SK-N-SH treated with all-trans-retinoic acid at 6 μM for 48 hours (cell line): ENCODE measurements around the gene ZNF286A.
"Not testable (repeated sequence)": the region's sequence is repeated elsewhere in the genome, so short reads cannot be mapped to it uniquely, and the experiment has no call there.

ENCODE experiments used
- ATAC-seq: fragments of 200-7000 bp; cut with Tn5 transposase; 3 replicates; pipeline ENCODE4 v1.9.1; 2020; ENCODE audit warnings: mild to moderate bottlenecking, moderate library complexity
- CSRNP3 ChIP-seq: fragments of 250-450 bp; sonication (Bioruptor Pico); IDR thresholded peaks from 2 replicates; pipeline ENCODE4 v1.5.1; 2021; ENCODE audit warnings: mild to moderate bottlenecking, moderate library complexity
- GLIS3 ChIP-seq: fragments of 250-450 bp; sonication (Bioruptor Pico); IDR thresholded peaks from 2 replicates; pipeline ENCODE4 v1.5.0; 2020; ENCODE audit warnings: mild to moderate bottlenecking, moderate library complexity
- ISL1 ChIP-seq: fragments of 250-450 bp; sonication (Bioruptor Pico); IDR thresholded peaks from 2 replicates; pipeline ENCODE4 v2.1.2; 2022; ENCODE audit warnings: mild to moderate bottlenecking, moderate library complexity
- OSR1 ChIP-seq: fragments of 250-450 bp; sonication (Bioruptor Pico); IDR thresholded peaks from 2 replicates; pipeline ENCODE4 v1.8.0; 2022; ENCODE audit warnings: moderate library complexity, mild to moderate bottlenecking, inconsistent platforms
- POU6F1 ChIP-seq: fragments of 250-450 bp; sonication (Bioruptor Pico); IDR thresholded peaks from 2 replicates; pipeline ENCODE4 v1.8.0; 2021; ENCODE audit warnings: low read depth, mild to moderate bottlenecking, moderate library complexity, borderline replicate concordance
- SNAI2 ChIP-seq: fragments of 250-450 bp; sonication (Bioruptor Pico); IDR thresholded peaks from 2 replicates; pipeline ENCODE4 v1.5.0; 2020; ENCODE audit warnings: mild to moderate bottlenecking, moderate library complexity
- TOX ChIP-seq: fragments of 250-450 bp; sonication (Bioruptor Pico); IDR thresholded peaks from 2 replicates; pipeline ENCODE4 v1.8.0; 2021; ENCODE audit warnings: mild to moderate bottlenecking, moderate library complexity, borderline replicate concordance
- ZC3H10 ChIP-seq: fragments of 250-450 bp; sonication (Bioruptor Pico); IDR thresholded peaks from 2 replicates; pipeline ENCODE4 v1.5.1; 2021; ENCODE audit warnings: mild to moderate bottlenecking, moderate library complexity
- ZFP3 ChIP-seq: fragments of 250-450 bp; sonication (Bioruptor Pico); IDR thresholded peaks from 2 replicates; pipeline ENCODE4 v1.5.0; 2020; ENCODE audit warnings: mild to moderate bottlenecking, moderate library complexity
- ZNF8 ChIP-seq: fragments of 450-650 bp; formaldehyde crosslinking; IDR thresholded peaks from 2 replicates; pipeline ENCODE4 v1.5.0; 2020; ENCODE audit warnings: mild to moderate bottlenecking, moderate library complexity
- TF ChIP-seq, protein P1 (sequence below): fragments of 250-450 bp; sonication (Bioruptor Pico); IDR thresholded peaks from 2 replicates; pipeline ENCODE4 v1.5.0; 2020; ENCODE audit warnings: mild to moderate bottlenecking, moderate library complexity
- TF ChIP-seq, protein P2 (sequence below): fragments of 250-450 bp; sonication (Bioruptor Pico); IDR thresholded peaks from 2 replicates; pipeline ENCODE4 v1.5.1; 2020; ENCODE audit warnings: low read depth, mild to moderate bottlenecking, moderate library complexity

ZNF286A gene

GRCh38 chr17:15742921-15743320, 43.4 kb downstream of the ZNF286A start:
- no peak for TF ChIP-seq CSRNP3 (CRISPR knock-in tag)
- TF ChIP-seq OSR1 (CRISPR knock-in tag), result no peak
- no peak for TF ChIP-seq ZFP3 (CRISPR knock-in tag)
- no peak for ATAC-seq

- no peak for ATAC-seq
- no peak for TF ChIP-seq ZNF8 (CRISPR knock-in tag)
- no peak for TF ChIP-seq ZFP3 (CRISPR knock-in tag)
- no peak for TF ChIP-seq ZC3H10 (CRISPR knock-in tag)
- TF ChIP-seq CSRNP3 (CRISPR knock-in tag), result no peak
Measured at GRCh38 chr17:15744074-15744676, 44.6 kb downstream of the ZNF286A start.

GRCh38 chr17:15744885-15745284, 45.3 kb downstream of the ZNF286A start:
- ATAC-seq, result no peak
- TF ChIP-seq GLIS3 (CRISPR knock-in tag) (no peak), SNAI2 (CRISPR knock-in tag) (no peak), TOX (CRISPR knock-in tag) (no peak), ISL1 (CRISPR knock-in tag) (0 out of 2 replicates have a peak, but pooled peaks have one; percentile 18), CSRNP3 (CRISPR knock-in tag) (no peak), ZC3H10 (CRISPR knock-in tag) (no peak), POU6F1 (no peak)
- TF ChIP-seq, protein P1, sequence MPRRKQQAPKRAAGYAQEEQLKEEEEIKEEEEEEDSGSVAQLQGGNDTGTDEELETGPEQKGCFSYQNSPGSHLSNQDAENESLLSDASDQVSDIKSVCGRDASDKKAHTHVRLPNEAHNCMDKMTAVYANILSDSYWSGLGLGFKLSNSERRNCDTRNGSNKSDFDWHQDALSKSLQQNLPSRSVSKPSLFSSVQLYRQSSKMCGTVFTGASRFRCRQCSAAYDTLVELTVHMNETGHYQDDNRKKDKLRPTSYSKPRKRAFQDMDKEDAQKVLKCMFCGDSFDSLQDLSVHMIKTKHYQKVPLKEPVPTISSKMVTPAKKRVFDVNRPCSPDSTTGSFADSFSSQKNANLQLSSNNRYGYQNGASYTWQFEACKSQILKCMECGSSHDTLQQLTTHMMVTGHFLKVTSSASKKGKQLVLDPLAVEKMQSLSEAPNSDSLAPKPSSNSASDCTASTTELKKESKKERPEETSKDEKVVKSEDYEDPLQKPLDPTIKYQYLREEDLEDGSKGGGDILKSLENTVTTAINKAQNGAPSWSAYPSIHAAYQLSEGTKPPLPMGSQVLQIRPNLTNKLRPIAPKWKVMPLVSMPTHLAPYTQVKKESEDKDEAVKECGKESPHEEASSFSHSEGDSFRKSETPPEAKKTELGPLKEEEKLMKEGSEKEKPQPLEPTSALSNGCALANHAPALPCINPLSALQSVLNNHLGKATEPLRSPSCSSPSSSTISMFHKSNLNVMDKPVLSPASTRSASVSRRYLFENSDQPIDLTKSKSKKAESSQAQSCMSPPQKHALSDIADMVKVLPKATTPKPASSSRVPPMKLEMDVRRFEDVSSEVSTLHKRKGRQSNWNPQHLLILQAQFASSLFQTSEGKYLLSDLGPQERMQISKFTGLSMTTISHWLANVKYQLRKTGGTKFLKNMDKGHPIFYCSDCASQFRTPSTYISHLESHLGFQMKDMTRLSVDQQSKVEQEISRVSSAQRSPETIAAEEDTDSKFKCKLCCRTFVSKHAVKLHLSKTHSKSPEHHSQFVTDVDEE (CRISPR knock-in tag), result no peak
- TF ChIP-seq, protein P2, sequence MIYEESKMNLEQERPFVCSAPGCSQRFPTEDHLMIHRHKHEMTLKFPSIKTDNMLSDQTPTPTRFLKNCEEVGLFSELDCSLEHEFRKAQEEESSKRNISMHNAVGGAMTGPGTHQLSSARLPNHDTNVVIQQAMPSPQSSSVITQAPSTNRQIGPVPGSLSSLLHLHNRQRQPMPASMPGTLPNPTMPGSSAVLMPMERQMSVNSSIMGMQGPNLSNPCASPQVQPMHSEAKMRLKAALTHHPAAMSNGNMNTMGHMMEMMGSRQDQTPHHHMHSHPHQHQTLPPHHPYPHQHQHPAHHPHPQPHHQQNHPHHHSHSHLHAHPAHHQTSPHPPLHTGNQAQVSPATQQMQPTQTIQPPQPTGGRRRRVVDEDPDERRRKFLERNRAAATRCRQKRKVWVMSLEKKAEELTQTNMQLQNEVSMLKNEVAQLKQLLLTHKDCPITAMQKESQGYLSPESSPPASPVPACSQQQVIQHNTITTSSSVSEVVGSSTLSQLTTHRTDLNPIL (CRISPR knock-in tag), result no peak

GRCh38 chr17:15749403-15749802, 49.9 kb downstream of the ZNF286A start:
- not testable (repeated sequence) for ATAC-seq

DNA sequence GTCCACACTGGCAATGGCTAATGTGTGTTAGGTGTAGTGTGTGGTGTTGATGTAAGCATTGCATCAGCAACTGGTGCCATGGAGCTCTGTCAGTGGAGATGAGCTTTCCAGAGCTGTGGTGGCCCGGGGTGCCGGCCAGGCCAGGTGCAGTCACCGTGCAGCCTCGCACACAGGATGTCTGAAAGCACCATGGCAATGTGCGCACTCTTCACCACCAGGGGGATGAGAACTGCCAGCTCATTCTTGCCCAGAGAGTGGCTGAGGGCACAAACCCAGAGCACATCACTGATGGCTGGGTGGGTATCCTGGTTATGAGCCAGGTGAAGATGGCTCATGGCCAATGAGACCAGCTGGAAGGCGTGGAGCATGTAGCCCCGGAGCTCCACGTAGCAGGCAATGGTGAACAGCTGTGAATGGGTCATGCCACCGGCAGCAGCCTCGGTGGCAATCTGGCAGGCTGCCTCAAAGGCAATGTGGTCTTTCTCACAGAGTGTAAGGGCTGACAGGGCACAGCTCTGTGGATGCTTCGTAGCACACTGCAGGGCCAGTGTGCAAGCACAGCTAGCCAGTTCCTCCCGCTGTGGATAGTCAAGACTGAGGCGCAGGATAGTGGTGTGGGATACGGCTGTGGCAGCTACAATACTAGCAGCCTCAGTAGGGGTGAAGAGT, 69.4 kb downstream of the ZNF286A start:
- ATAC-seq, result peak; percentile 91
